Measurements from ENCODE around the gene VMAC.

VMAC gene

GRCh38 chr19:5953030-5953589, 48.4 kb downstream of the VMAC start:
- H3K4me3 ChIP-seq (ENCODE audit: low read depth, low read length), result no peak overlapping the region
- TF ChIP-seq CTCF (IDR thresholded peaks at IDR 0.05; ENCODE audit: low read depth, low read length), result no peak
- DNase-seq (ENCODE audit: low read depth, low spot score), result no peak
- in situ Hi-C loops (cut with HindIII; ENCODE audit: low sequenced_read_pairs), result no loop called here

- H3K4me3 ChIP-seq (ENCODE audit: low read depth, low read length), result no peak overlapping the region
- in situ Hi-C loops (cut with HindIII; ENCODE audit: low sequenced_read_pairs), result no loop called here
- DNase-seq (ENCODE audit: low read depth, low spot score), result peak; percentile 43
- TF ChIP-seq CTCF (IDR thresholded peaks at IDR 0.05; ENCODE audit: low read depth, low read length), result no peak
These were observed 49.1 kb downstream of the VMAC start for GRCh38 chr19:5953680-5954213.

- DNase-seq (ENCODE audit: low read depth, low spot score), result no peak
- in situ Hi-C loops (cut with HindIII; ENCODE audit: low sequenced_read_pairs), result no loop called here
- no peak overlapping the region for H3K4me3 ChIP-seq (ENCODE audit: low read depth, low read length)
- TF ChIP-seq CTCF (IDR thresholded peaks at IDR 0.05; ENCODE audit: low read depth, low read length), result no peak
These were observed 49.6 kb downstream of the VMAC start for GRCh38 chr19:5954293-5954692.

GRCh38 chr19:5955636-5955935, 50.9 kb downstream of the VMAC start:
- no peak for TF ChIP-seq CTCF (IDR thresholded peaks at IDR 0.05; ENCODE audit: low read depth, low read length)
- H3K4me3 ChIP-seq (ENCODE audit: low read depth, low read length), result no peak overlapping the region
- DNase-seq (ENCODE audit: low read depth, low spot score), result peak; percentile 63
- in situ Hi-C loops (cut with HindIII; ENCODE audit: low sequenced_read_pairs), result no loop called here

GRCh38 chr19:5956323-5956722, 51.7 kb downstream of the VMAC start:
- TF ChIP-seq CTCF (IDR thresholded peaks at IDR 0.05; ENCODE audit: low read depth, low read length), result no peak
- in situ Hi-C loops (cut with HindIII; ENCODE audit: low sequenced_read_pairs), result no loop called here
- DNase-seq (ENCODE audit: low read depth, low spot score), result no peak
- H3K4me3 ChIP-seq (ENCODE audit: low read depth, low read length), result no peak overlapping the region

GRCh38 chr19:5956728-5957127, 52.1 kb downstream of the VMAC start:
- no peak overlapping the region for H3K4me3 ChIP-seq (ENCODE audit: low read depth, low read length)
- no peak for TF ChIP-seq CTCF (IDR thresholded peaks at IDR 0.05; ENCODE audit: low read depth, low read length)
- in situ Hi-C loops (cut with HindIII; ENCODE audit: low sequenced_read_pairs), result no loop called here
- no peak for DNase-seq (ENCODE audit: low read depth, low spot score)

GRCh38 chr19:5957170-5957569, 52.5 kb downstream of the VMAC start:
- H3K4me3 ChIP-seq (ENCODE audit: low read depth, low read length), result no peak overlapping the region
- no peak for TF ChIP-seq CTCF (IDR thresholded peaks at IDR 0.05; ENCODE audit: low read depth, low read length)
- in situ Hi-C loops (cut with HindIII; ENCODE audit: low sequenced_read_pairs), result no loop called here
- DNase-seq (ENCODE audit: low read depth, low spot score), result peak; percentile 37
